ENCODE data around the gene ZFHX2. TPM values are rescaled to one million over a fixed set of nuclear protein-coding genes. Genes with fewer than 3 reads are reported as not detected.

The ZFHX2 gene
- total RNA-seq, 2 experiments from 2014 or later, result 0.36 to 0.57 TPM

DNA sequence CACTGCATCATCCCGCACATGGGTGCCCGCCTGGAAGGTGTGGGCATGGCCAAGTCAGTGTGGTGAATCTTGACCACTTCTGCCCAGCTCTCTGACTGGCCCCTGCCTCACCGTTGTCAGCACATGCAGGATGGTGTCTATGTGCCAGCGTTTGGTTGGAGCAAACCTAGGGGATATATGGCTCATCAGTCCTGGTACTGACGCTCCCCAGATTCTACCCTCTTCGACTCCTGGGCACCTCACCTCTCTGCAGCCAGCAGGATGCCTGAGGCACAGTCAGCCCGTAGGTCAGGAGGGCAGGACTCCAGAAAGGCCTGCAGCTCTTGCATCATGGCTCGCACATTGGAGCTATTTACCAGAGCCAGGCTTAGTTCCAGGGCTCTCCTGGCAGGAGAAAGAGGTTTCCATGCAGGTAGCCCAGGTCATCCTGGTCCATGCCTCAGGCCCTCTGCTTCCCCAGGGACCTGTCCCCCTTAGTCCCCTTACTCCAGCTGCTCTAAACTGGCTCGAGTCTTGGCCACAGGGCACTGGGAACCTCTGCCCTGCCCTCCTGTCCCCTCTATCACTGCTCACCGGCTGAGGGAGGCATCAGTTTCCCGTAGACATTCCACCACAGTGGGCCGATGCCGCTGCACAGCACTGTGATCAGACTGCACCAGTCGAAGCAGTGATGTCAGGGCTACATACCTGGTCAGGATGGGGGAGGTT, 12.1 kb upstream of the ZFHX2 start:
- Mint-ChIP-seq H3K4me3 (no peak overlapping the region), H3K27me3 (ENCODE audit: low read depth) (no peaks in the 10 kb centered on the region), H3K4me1 (ENCODE audit: low read depth) (peaks cover 41% of the 10 kb centered on the region), H3K27ac (no peak overlapping the region), H3K36me3 (ENCODE audit: low read depth) (peaks cover 35% of the 10 kb centered on the region), H3K9me3 (no peaks in the 10 kb centered on the region)
- intact Hi-C loops (cut with micrococcal nuclease), result no loop called here
- DNase-seq, result no peak
- CTCF ChIA-PET, result interaction anchor here (0.5 to 11.2 kb wide), 17 partner anchors 9 to 347 kb away, joined by 3 to 209 read pairs (median 3); partner anchors contain the start of genes MYH7, PABPN1 and ZFHX2

DNA sequence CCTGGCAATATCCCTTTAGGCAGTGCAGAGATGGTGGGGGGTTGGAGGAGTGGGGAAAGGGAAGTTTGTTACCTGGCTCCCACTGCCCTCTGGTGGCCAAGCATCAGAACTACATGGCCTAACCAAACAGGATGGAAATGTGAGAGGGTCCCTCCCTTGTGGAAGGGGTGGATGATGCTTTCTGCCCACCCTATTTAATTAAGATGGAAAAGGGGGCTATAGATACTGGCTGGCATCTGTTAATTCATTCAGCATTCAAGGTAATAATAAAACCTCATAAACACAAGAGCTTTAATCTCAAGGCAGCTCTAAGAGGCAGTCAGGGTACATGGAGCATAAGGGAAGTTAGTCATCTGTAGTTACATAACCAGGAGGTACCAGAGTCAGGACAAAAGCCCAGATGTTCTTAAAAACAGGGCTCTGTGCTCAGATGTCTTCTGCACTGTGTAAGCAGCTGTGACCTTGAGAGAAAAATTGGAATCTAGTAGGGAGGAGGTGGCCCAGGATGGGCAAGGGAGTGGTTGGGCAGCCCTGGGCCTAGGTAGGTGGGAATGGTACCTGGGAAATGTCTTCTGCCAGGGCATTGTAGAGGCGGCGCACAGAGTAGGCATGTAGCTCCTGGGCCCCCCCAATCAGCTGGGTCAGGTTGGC, 11.4 kb upstream of the ZFHX2 start:
- no peaks in the 10 kb centered on the region for H3K27me3 Mint-ChIP-seq (ENCODE audit: low read depth)
- H3K27ac Mint-ChIP-seq, result peak overlapping the region; percentile 10
- CTCF ChIA-PET, result interaction anchor here (0.5 to 11.2 kb wide), 17 partner anchors 8 to 348 kb away, joined by 3 to 209 read pairs (median 3); partner anchors contain the start of genes MYH7, PABPN1 and ZFHX2
- H3K36me3 Mint-ChIP-seq (ENCODE audit: low read depth), result peaks cover 35% of the 10 kb centered on the region
- intact Hi-C loops (cut with micrococcal nuclease), result loop anchor here (1.0 kb wide), 1 partner anchor 85 kb away; no protein-coding TSS in a partner anchor
- no peak overlapping the region for H3K4me3 Mint-ChIP-seq
- H3K4me1 Mint-ChIP-seq (ENCODE audit: low read depth), result peaks cover 38% of the 10 kb centered on the region
- peak; percentile 67 for DNase-seq
- H3K9me3 Mint-ChIP-seq, result no peaks in the 10 kb centered on the region

GRCh38 chr14:23561873-23562821, 10.6 kb upstream of the ZFHX2 start:
- H3K27ac Mint-ChIP-seq, result peak overlapping the region; percentile 10
- CTCF ChIA-PET, result interaction anchor here (0.8 to 11.2 kb wide), 14 partner anchors 8 to 348 kb away, joined by 3 to 209 read pairs (median 6); partner anchors contain the start of genes PABPN1 and ZFHX2
- peaks cover 35% of the 10 kb centered on the region for H3K36me3 Mint-ChIP-seq (ENCODE audit: low read depth)
- no peaks in the 10 kb centered on the region for H3K9me3 Mint-ChIP-seq
- peaks cover 40% of the 10 kb centered on the region for H3K4me1 Mint-ChIP-seq (ENCODE audit: low read depth)
- H3K4me3 Mint-ChIP-seq, result no peak overlapping the region
- intact Hi-C loops (cut with micrococcal nuclease), result loop anchor here (1.0 kb wide), 1 partner anchor 84 kb away; no protein-coding TSS in a partner anchor
- no peak for DNase-seq
- H3K27me3 Mint-ChIP-seq (ENCODE audit: low read depth), result no peaks in the 10 kb centered on the region

DNA sequence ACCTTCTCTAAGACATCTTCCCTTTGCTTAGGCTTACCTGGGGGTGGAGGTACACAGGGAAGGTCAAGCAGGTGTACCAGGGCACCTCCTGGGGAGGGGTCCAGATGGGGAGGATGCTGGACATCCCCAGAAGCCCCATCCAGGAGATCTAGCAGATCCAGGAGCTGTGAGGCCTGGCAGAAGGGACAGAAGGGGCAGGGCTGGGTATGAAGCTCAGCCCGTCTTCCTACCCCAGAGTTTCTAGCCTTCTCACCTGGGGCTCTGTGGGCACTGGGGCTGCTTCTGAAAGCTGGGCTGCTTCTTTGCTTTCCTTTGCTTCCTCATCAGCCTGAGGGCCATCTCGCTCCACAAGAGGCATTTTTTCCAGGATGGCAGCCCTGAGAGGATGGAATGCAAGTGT, 9.7 kb upstream of the ZFHX2 start:
- CTCF ChIA-PET, result interaction anchor here (0.8 to 11.2 kb wide), 9 partner anchors 9 to 240 kb away, joined by 3 to 209 read pairs (median 6); partner anchors contain the start of genes PABPN1 and ZFHX2
- DNase-seq, result no peak
- Mint-ChIP-seq H3K9me3 (no peaks in the 10 kb centered on the region), H3K27me3 (ENCODE audit: low read depth) (no peaks in the 10 kb centered on the region), H3K27ac (no peak overlapping the region), H3K36me3 (ENCODE audit: low read depth) (peaks cover 35% of the 10 kb centered on the region), H3K4me3 (no peak overlapping the region), H3K4me1 (ENCODE audit: low read depth) (peaks cover 41% of the 10 kb centered on the region)
- intact Hi-C loops (cut with micrococcal nuclease), result no loop called here

- H3K27me3 Mint-ChIP-seq (ENCODE audit: low read depth), result no peaks in the 10 kb centered on the region
- no peak for DNase-seq
- H3K4me3 Mint-ChIP-seq, result no peak overlapping the region
- intact Hi-C loops (cut with micrococcal nuclease), result loop anchor here (1.0 to 10.0 kb wide), 2 partner anchors 232 to 715 kb away; partner anchors contain the start of gene RABGGTA
- H3K4me1 Mint-ChIP-seq (ENCODE audit: low read depth), result peaks cover 44% of the 10 kb centered on the region
- H3K9me3 Mint-ChIP-seq, result no peaks in the 10 kb centered on the region
- peak overlapping the region; percentile 74 for H3K27ac Mint-ChIP-seq
- H3K36me3 Mint-ChIP-seq (ENCODE audit: low read depth), result peaks cover 31% of the 10 kb centered on the region
- CTCF ChIA-PET, result interaction anchor here (0.6 to 11.2 kb wide), 22 partner anchors 8 to 605 kb away, joined by 3 to 209 read pairs (median 5); partner anchors contain the start of genes AP1G2, PABPN1 and ZFHX2
These were observed 8.5 kb upstream of the ZFHX2 start for GRCh38 chr14:23559926-23560520.

DNA sequence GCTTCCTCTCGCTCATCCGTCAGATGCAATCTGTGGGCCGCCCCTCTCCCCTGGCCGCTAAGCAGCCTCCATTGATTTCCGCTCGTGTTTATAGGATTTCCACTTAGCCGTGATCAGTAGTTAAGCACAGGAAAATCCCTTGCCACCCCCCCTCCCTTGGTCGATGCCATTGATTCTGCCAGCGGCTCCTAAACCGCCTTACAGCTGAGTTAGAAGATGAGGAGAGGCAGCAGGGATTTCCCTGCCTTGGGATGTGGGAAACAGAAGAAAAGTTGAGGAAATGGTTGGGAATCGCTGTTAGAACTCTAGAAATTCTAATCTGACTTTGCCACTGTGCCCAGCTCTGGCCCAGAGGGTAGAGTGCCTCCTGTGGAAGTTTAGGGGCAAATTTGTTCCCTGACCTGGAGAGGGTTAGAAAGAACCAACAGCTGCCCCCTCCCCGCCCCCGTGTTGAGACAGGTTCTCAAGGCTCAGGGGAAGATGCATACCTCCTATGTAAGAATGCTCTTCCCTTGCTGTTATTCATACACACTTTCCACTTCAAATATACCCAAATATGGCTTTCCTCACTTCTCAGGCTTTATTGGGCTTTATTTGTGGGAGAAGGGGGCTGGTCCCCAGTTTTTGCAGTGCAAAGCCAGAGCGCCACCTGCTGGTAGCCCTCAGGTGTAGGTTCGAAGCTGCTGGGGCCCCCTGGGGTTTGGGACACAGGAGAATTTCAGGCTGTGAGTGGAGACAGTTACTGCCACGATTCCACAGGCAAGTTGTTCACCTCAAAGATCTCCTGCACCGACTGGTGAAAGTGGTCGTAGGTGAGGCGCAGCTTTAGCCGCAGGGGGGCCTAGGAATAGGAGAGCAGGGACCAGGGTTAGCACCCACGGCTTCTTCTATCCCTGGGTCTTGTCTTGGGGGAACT, 7.7 kb upstream of the ZFHX2 start:
- Mint-ChIP-seq H3K4me1 (ENCODE audit: low read depth) (peaks cover 45% of the 10 kb centered on the region), H3K27me3 (ENCODE audit: low read depth) (no peaks in the 10 kb centered on the region), H3K36me3 (ENCODE audit: low read depth) (peaks cover 27% of the 10 kb centered on the region), H3K27ac (no peak overlapping the region), H3K4me3 (no peak overlapping the region), H3K9me3 (no peaks in the 10 kb centered on the region)
- intact Hi-C loops (cut with micrococcal nuclease), result loop anchor here (1.0 to 10.0 kb wide), 2 partner anchors 231 to 716 kb away; partner anchors contain the start of gene RABGGTA
- peak; percentile 79 for DNase-seq
- CTCF ChIA-PET, result interaction anchor here (0.6 to 11.2 kb wide), 23 partner anchors 9 to 605 kb away, joined by 3 to 209 read pairs (median 4); partner anchors contain the start of genes AP1G2 and PABPN1

- Mint-ChIP-seq H3K4me1 (ENCODE audit: low read depth) (peaks cover 45% of the 10 kb centered on the region), H3K27ac (peak overlapping the region; percentile 4), H3K4me3 (no peak overlapping the region), H3K27me3 (ENCODE audit: low read depth) (no peaks in the 10 kb centered on the region), H3K9me3 (no peaks in the 10 kb centered on the region), H3K36me3 (ENCODE audit: low read depth) (peaks cover 24% of the 10 kb centered on the region)
- intact Hi-C loops (cut with micrococcal nuclease), result loop anchor here (1.0 to 10.0 kb wide), 2 partner anchors 230 to 716 kb away; partner anchors contain the start of gene RABGGTA
- CTCF ChIA-PET, result interaction anchor here (0.6 to 11.2 kb wide), 13 partner anchors 9 to 437 kb away, joined by 3 to 209 read pairs (median 6); partner anchors contain the start of genes AP1G2 and PABPN1
- no peak for DNase-seq
These were observed 6.9 kb upstream of the ZFHX2 start for GRCh38 chr14:23558346-23559009.

DNA sequence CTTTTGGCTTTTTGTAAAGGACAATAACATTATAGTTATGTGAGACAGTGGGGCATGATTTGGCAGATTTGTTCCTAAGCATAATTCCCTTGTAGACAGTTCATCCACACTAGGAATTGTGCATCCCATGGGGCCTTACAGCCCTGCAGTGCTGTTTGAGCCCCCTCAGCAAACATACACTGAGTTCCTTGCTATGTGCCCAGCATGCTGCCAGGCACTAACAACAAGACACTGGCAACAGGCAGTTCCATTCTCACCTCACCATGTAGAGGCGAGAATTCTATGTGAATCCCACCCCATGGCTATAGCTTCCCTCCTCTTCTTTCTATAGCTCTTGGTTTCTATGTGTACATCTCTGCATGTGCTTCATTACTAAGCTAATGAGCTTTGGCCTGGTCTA, 6.4 kb upstream of the ZFHX2 start:
- peaks cover 21% of the 10 kb centered on the region for H3K36me3 Mint-ChIP-seq (ENCODE audit: low read depth)
- intact Hi-C loops (cut with micrococcal nuclease), result loop anchor here (10.0 kb wide), 1 partner anchor 717 kb away; the partner anchor contains the start of gene RABGGTA
- H3K4me1 Mint-ChIP-seq (ENCODE audit: low read depth), result peaks cover 43% of the 10 kb centered on the region

DNA sequence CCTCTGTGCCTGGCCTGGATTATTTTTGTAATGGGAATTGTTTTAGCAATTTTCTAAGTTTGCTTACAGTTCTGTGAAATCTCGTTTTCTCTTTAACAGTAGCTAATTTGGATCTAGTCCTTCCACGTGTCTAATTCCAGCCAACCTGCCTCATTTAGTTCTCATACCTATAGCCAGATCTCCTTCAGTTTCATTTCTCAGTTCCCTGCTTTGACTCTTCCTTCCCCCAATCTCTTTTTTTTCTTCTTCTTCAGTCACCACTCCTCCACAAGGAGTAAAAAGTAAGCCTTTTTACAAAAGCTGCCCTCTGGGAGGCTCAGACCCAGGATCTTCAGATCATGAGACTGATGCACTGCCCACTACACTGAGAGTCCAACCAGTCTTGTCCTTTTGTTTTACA, 6.0 kb upstream of the ZFHX2 start:
- intact Hi-C loops (cut with micrococcal nuclease), result loop anchor here (10.0 kb wide), 1 partner anchor 717 kb away; the partner anchor contains the start of gene RABGGTA
- Mint-ChIP-seq H3K9me3 (no peaks in the 10 kb centered on the region), H3K27me3 (ENCODE audit: low read depth) (no peaks in the 10 kb centered on the region), H3K36me3 (ENCODE audit: low read depth) (peaks cover 18% of the 10 kb centered on the region), H3K4me1 (ENCODE audit: low read depth) (peaks cover 41% of the 10 kb centered on the region), H3K4me3 (peak overlapping the region; percentile 51), H3K27ac (peak overlapping the region; percentile 71)
- CTCF ChIA-PET, result interaction anchor here (0.9 to 11.2 kb wide), 9 partner anchors 8 to 236 kb away, joined by 3 to 209 read pairs (median 19); partner anchors contain the start of genes AP1G2 and PABPN1
- no peak for DNase-seq

More for the DNA sequence above, 6.4 kb upstream of the ZFHX2 start:
- H3K27me3 Mint-ChIP-seq (ENCODE audit: low read depth), result no peaks in the 10 kb centered on the region
- CTCF ChIA-PET, result interaction anchor here (0.6 to 11.2 kb wide), 11 partner anchors 9 to 437 kb away, joined by 3 to 209 read pairs (median 19); partner anchors contain the start of genes AP1G2 and PABPN1
- H3K9me3 Mint-ChIP-seq, result no peaks in the 10 kb centered on the region
- DNase-seq, result no peak
- H3K4me3 Mint-ChIP-seq, result peak overlapping the region; percentile 51
- H3K27ac Mint-ChIP-seq, result peak overlapping the region; percentile 4

All from activated naive CD4-positive, alpha-beta T cell treated with anti-CD3 and anti-CD28 coated beads for 36 hours (primary cell).